CD4-positive, alpha-beta T cell treated with Interleukin-21 for 1 hour (primary cell): ENCODE data around the gene KCNIP4.
"Not testable (repeated sequence)": the region's sequence is repeated elsewhere in the genome, so short reads cannot be mapped to it uniquely, and the experiment has no call there.

Experiments used
- DNase-seq: peaks from one replicate; pipeline ENCODE4 v3.0.0-alpha.2; 2020

Gene KCNIP4

GRCh38 chr4:21450331-21450730, 498.2 kb downstream of the KCNIP4 start:
- no peak for DNase-seq

- DNase-seq: no peak
These were observed 501.1 kb downstream of the KCNIP4 start for GRCh38 chr4:21447301-21448054.

- DNase-seq: no peak
These were observed 528.4 kb downstream of the KCNIP4 start for GRCh38 chr4:21420166-21420565.

- DNase-seq: no peak
These were observed 532.8 kb downstream of the KCNIP4 start for GRCh38 chr4:21415728-21416127.

- DNase-seq: no peak
These were observed 534.7 kb downstream of the KCNIP4 start for GRCh38 chr4:21413807-21414370.

- no peak for DNase-seq
These were observed 537.5 kb downstream of the KCNIP4 start for GRCh38 chr4:21411086-21411485.

GRCh38 chr4:21410372-21410771, 538.2 kb downstream of the KCNIP4 start:
- DNase-seq: no peak

- DNase-seq: no peak
These were observed 560.9 kb downstream of the KCNIP4 start for GRCh38 chr4:21387683-21388082.

GRCh38 chr4:21386166-21386780, 562.3 kb downstream of the KCNIP4 start:
- DNase-seq: no peak

- DNase-seq: no peak
These were observed 562.9 kb downstream of the KCNIP4 start for GRCh38 chr4:21385706-21386105.

GRCh38 chr4:21384609-21385008, 564.0 kb downstream of the KCNIP4 start:
- DNase-seq: no peak

GRCh38 chr4:21380861-21381260, 567.7 kb downstream of the KCNIP4 start:
- DNase-seq: no peak

- no peak for DNase-seq
These were observed 571.5 kb downstream of the KCNIP4 start for GRCh38 chr4:21377046-21377445.

- no peak for DNase-seq
These were observed 572.4 kb downstream of the KCNIP4 start for GRCh38 chr4:21376176-21376575.

- no peak for DNase-seq
These were observed 573.8 kb downstream of the KCNIP4 start for GRCh38 chr4:21374641-21375368.

- no peak for DNase-seq
These were observed 581.0 kb downstream of the KCNIP4 start for GRCh38 chr4:21367567-21367966.

GRCh38 chr4:21366840-21367239, 581.7 kb downstream of the KCNIP4 start:
- DNase-seq: no peak

- no peak for DNase-seq
These were observed 582.3 kb downstream of the KCNIP4 start for GRCh38 chr4:21366312-21366711.

GRCh38 chr4:21363701-21364100, 584.9 kb downstream of the KCNIP4 start:
- no peak for DNase-seq

- not testable (repeated sequence) for DNase-seq
These were observed 596.2 kb downstream of the KCNIP4 start for GRCh38 chr4:21352354-21352753.

- DNase-seq: no peak
These were observed 601.4 kb downstream of the KCNIP4 start for GRCh38 chr4:21347142-21347541.

- no peak for DNase-seq
These were observed 620.4 kb downstream of the KCNIP4 start for GRCh38 chr4:21327976-21328700.

GRCh38 chr4:21320034-21320433, 628.5 kb downstream of the KCNIP4 start:
- no peak for DNase-seq
